Activated CD4-positive, alpha-beta T cell treated with anti-CD3 and anti-CD28 coated beads, Interleukin-2, amount 50 U/mL, for 1 hour (primary cell): ENCODE measurements around the gene ARF1.

Source experiments
- DNase-seq: peaks from one replicate; pipeline ENCODE4 v3.0.0-alpha.2; 2020

Gene ARF1

GRCh38 chr1:228082214-228082917, at the start of gene ARF1:
TSS of gene ARF1 (plus strand) at chr1:228082708. CDS start at chr1:228097115, 14,407 bp downstream.
- DNase-seq = peak; percentile 90

GRCh38 chr1:228033376-228033775, 49.1 kb upstream of the ARF1 start:
- DNase-seq = no peak

GRCh38 chr1:228034954-228035837, 47.3 kb upstream of the ARF1 start:
- DNase-seq = no peak

DNA sequence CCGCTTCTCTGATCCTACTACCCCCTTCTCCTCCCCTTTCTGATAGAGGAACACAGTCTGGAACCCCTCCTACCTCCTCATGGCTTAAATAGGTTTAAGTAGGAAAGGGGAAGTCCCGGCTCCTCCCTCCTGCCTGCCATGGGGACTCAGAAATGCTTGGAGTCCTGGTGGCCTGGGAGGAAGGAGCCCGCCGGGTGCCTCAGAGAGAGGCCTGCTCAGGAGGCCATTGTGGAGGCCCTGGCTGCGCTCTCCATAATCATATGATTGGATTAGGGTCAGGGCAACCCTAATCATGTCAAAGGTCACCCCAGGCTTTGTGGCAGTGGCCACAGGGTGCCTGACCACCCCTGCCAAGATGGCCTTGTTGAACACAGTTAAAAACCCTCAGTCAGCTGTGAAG, 46.7 kb upstream of the ARF1 start:
- DNase-seq = no peak

- no peak for DNase-seq
These were observed 45.7 kb upstream of the ARF1 start for GRCh38 chr1:228036701-228037231.

DNA sequence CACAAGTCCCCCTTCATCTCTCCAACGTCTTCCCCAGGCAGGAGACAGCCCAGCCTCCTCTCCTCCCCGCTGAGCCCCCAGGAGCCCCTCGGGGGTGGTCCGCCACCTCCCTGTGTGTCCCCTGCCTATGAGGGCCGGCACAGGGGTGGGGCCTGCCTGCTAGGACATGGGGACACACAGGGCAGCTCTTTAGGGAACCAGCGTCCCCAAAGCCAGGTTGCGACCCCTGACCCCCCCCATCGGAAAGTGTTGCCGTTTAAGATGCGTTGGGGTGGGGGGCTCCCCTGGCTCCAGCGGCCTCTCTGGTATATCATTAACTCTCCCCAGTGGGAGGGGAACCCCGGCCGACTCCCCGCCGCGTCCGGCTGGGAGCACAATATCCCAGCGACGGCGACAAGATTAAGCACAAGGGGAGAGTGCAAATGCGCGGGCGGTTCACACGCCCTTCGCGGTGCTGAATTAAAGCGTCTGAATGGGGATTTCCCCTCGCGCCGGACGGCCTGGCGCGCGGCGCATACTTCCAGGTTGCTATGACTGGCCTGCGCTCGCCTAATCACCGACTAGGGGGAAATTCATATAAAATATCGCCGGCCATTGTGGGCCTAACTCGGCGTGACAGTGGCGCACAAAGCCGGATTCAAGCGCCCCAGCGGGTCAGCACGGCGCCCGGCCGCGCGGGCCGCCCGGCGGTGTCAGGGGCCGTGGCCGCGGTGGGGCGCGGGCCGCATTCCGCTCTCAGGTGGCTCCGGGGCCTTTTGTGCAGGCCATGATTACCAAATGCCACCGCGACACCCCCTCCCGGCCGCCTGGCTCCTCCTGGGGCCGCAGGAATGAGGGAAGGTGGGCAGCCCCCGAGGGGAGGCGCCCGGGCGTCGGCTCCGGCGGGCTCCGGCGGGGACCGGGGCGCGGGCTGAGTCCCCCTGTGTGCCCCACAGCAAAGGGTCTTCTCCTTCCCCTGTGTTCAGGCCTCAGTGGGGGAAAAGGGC, 44.8 kb upstream of the ARF1 start:
- DNase-seq = peak; percentile 14

- no peak for DNase-seq
These were observed 44.0 kb upstream of the ARF1 start for GRCh38 chr1:228038387-228039005.

- DNase-seq = no peak
These were observed 43.3 kb upstream of the ARF1 start for GRCh38 chr1:228039006-228039903.

DNA sequence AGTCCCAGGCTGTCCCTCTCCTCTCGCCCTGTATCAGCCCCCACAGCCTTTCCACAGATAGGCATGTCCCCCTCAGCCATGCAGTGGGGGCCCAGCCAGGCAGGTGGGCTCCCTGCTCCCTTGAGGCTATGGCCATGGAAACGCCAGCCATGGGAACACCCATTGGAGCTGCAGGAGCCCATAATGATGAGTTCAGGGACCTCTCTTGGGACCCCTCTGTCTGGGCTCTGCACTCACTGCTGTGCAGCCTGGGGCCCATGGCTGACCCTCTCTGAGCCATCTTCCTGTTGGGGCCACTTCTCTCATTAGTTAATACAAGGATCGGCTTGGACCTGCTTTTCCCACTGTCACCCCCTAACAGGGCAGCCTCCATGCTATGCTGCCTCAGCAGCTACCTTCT, 42.5 kb upstream of the ARF1 start:
- DNase-seq = no peak

GRCh38 chr1:228041316-228041715, 41.2 kb upstream of the ARF1 start:
- DNase-seq = no peak

DNA sequence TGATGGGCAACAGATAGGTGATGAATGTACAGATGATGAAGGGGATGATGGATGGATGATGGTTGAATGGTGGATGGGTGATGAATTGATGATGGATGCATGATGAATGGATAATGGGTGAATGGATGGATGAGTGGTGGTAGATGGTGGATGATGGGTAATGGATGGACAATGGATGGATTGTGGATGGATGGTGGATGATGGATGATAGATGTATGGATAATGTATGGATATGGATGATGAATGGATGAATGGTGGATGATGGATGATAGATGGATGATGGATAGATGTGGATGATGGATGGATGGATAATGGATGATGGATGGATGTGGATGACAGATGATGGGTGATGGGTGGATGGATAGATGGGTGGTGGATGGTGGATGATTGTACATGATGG, 40.0 kb upstream of the ARF1 start:
- no peak for DNase-seq

- no peak for DNase-seq
These were observed 39.1 kb upstream of the ARF1 start for GRCh38 chr1:228043281-228043848.

GRCh38 chr1:228044961-228045360, 37.5 kb upstream of the ARF1 start:
- DNase-seq = no peak

GRCh38 chr1:228045405-228045804, 37.1 kb upstream of the ARF1 start:
- DNase-seq = no peak

DNA sequence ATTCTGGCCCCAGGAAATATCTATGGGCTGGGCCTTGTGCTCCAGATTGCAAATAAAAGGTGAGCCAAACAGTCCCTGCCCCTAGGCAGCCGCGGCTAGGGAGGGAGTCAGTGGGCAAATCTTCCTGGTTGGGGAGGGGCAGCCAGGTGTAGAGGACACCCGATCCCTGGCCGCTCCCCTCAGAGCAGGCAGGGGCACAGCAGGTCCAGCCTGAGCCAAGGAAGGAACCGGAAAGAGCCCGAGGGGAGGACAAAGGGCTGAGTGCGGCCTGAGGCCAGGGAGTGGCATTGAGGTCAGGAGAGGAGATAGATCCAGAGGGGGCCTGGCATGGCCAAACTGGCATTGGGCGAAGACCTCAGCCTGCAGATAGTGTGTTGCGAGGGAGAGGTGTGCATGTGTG, 36.6 kb upstream of the ARF1 start:
- no peak for DNase-seq

GRCh38 chr1:228046421-228047182, 35.9 kb upstream of the ARF1 start:
- no peak for DNase-seq

DNA sequence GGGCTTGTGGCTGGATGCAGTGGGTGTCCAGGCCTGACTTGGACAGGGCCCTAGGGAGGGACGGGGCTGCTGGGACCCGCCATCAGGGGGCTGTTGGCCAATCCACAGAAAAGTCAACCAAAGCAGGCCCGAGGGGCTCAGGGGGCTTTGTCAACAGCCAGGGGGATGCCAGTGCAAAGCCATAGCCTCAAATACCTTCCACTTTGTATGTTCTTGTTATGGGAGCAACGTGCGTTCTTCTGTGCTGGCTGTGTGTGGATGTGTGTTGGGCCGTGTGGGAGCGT, 35.4 kb upstream of the ARF1 start:
- no peak for DNase-seq

DNA sequence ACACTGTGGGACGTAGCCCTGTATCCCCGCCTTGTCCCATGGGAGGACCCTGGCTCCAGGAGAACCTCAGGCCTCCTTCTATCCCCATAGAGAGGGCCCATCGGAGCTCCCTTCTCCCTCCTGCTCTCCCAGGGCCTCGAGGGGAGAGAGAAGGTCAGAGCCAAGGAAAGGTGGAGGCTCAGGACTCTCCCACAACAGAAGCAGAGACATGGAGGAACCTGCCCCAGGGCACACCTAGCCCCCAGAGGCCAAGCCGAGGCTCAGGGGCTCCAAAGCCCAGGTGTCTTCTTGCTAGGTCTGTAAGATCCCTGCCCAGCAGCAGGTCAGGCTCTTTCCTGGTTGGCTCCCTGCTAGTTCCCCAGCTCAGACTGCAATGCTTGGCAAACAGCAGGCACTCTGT, 34.4 kb upstream of the ARF1 start:
- DNase-seq = no peak

DNA sequence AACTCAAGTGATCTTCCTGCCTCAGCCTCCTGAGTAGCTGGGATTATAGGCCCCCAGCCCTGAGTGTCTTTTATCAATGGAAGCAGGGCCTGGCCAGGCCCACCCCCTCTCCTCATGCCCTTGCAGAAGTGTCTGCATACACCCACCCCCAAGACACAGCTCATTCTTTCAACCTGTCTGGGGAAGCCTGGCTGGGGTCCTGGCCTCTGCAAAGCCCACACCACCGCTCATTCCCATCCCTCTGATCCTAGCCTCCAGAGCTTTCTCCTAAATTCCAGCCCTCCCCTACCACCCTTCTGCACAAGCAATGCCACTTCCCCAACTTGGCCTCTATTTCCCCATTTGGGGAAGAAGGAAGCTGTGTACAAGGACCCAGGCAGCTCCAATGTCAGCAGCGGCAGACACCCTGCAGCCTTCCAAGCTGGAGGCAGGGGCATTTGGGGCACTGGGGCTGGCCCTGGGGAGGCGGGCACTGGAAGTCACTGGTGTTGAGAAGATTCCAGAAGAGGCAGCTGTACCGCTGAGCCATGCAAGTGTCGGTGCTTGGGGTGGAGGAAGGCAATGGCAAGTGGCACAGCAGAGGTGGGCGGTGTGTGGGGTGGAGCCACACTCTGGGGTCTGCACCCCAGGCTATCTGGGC, 33.7 kb upstream of the ARF1 start:
- no peak for DNase-seq
